Breast epithelium (tissue), 4 donors: ENCODE measurements around the gene LSG1. TPM values are rescaled to one million over a fixed set of nuclear protein-coding genes. Genes with fewer than 3 reads are reported as not detected.

Source experiments
- DNase-seq, 2 donors: peaks; one replicate each; pipeline ENCODE4 v3.0.0-alpha.2; 2019; ENCODE audit warnings: low spot score in 2 of 2
- H3K27ac ChIP-seq, 2 donors: fragments of 200-600 bp; sonication (generic) in 1 of 2; one replicate each; pipeline ENCODE4 v1.5.1; 2016 to 2019; ENCODE audit warnings: mild to moderate bottlenecking in 1 of 2
- H3K27me3 ChIP-seq, 2 donors: fragments of 200-600 bp; sonication (generic) in 1 of 2; one replicate each; pipeline versions ENCODE4 v1.5.1 to v1.6.0; 2017 to 2019; ENCODE audit warnings: control low read depth in 1 of 2, mild to moderate bottlenecking in 1 of 2
- H3K36me3 ChIP-seq: fragments of 200-600 bp; one replicate; pipeline ENCODE4 v1.5.1; 2019
- H3K4me1 ChIP-seq, 2 donors: fragments of 200-600 bp; sonication (generic); one replicate each; pipeline ENCODE4 v1.5.1; 2016 to 2019; ENCODE audit warnings: control low read depth in 1 of 2
- H3K4me3 ChIP-seq, 3 donors: fragments of 200-600 bp; sonication (generic); 1 replicate in 2 of 3; 2 replicates in 1 of 3; pipeline ENCODE4 v1.5.1; 2016 to 2019; ENCODE audit warnings: mild to moderate bottlenecking in 3 of 3, moderate library complexity in 2 of 3
- H3K9me3 ChIP-seq, 2 donors: fragments of 200-600 bp; sonication (generic) in 1 of 2; one replicate each; pipeline ENCODE4 v1.5.1; 2016 to 2019; ENCODE audit warnings: control low read depth in 1 of 2
- POLR2A ChIP-seq: fragments of 450-650 bp; IDR thresholded peaks from one replicate; pipeline ENCODE4 v1.6.1; 2016; ENCODE audit warnings: antibody characterized with exemption, mild to moderate bottlenecking, moderate library complexity
- POLR2AphosphoS5 ChIP-seq, 3 donors: sonication (generic); formaldehyde crosslinking; IDR thresholded peaks; one replicate each; pipeline ENCODE4 v1.6.1; 2017; ENCODE audit warnings: antibody characterized with exemption in 3 of 3
- intact Hi-C: fragments of 100-400 bp; cut with DNase I; formaldehyde crosslinking; loops from one replicate; pipeline ENCODE4 v1.15.1; 2023; ENCODE audit warnings: low total_unique reads
- total RNA-seq, 3 donors: library from RNA; depleted of rRNA; stranded (reverse); fragments of >200 nt; gene quantifications; one replicate each; pipeline ENCODE4 v1.1.0, GENCODE V29; 2016
- TF ChIP-seq, protein P1 (sequence below), 3 donors: fragments of 450-650 bp; IDR thresholded peaks; one replicate each; pipeline ENCODE4 v1.5.1; 2016 to 2017; ENCODE audit warnings: antibody characterized with exemption in 3 of 3, mild to moderate bottlenecking in 3 of 3, moderate library complexity in 3 of 3

Gene LSG1
- total RNA-seq, 3 donors from 2014 or later: 34.9 to 62.3 (median 57.0) TPM

- Histone ChIP-seq H3K36me3 (no peaks in the 10 kb centered on the region), H3K27ac (peak overlapping the region; percentile 79 to 91), H3K4me1 (peaks cover 0 to 5% of the 10 kb centered on the region in 2 donors), H3K27me3 (no peaks in the 10 kb centered on the region), H3K4me3 (peak overlapping the region; percentile 72 to 91 (median 75)), H3K9me3 (no peaks in the 10 kb centered on the region)
- intact Hi-C loops: loop anchor here (10.0 kb wide), 2 partner anchors 420 to 840 kb away; no protein-coding TSS in a partner anchor
- TF ChIP-seq POLR2AphosphoS5 (IDR thresholded peaks at IDR 0.05) (no peak), POLR2A (no peak)
- TF ChIP-seq, protein P1, sequence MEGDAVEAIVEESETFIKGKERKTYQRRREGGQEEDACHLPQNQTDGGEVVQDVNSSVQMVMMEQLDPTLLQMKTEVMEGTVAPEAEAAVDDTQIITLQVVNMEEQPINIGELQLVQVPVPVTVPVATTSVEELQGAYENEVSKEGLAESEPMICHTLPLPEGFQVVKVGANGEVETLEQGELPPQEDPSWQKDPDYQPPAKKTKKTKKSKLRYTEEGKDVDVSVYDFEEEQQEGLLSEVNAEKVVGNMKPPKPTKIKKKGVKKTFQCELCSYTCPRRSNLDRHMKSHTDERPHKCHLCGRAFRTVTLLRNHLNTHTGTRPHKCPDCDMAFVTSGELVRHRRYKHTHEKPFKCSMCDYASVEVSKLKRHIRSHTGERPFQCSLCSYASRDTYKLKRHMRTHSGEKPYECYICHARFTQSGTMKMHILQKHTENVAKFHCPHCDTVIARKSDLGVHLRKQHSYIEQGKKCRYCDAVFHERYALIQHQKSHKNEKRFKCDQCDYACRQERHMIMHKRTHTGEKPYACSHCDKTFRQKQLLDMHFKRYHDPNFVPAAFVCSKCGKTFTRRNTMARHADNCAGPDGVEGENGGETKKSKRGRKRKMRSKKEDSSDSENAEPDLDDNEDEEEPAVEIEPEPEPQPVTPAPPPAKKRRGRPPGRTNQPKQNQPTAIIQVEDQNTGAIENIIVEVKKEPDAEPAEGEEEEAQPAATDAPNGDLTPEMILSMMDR (IDR thresholded peaks at IDR 0.05): no peak
- DNase-seq: no peak
Measured at GRCh38 chr3:194685065-194685717, 13.2 kb upstream of the LSG1 start.

GRCh38 chr3:194683380-194683779, 11.4 kb upstream of the LSG1 start:
- DNase-seq: no peak
- Histone ChIP-seq H3K27me3 (no peaks in the 10 kb centered on the region), H3K9me3 (no peaks in the 10 kb centered on the region), H3K4me1 (peaks cover 0 to 5% of the 10 kb centered on the region in 2 donors), H3K4me3 (no peak overlapping the region), H3K36me3 (no peaks in the 10 kb centered on the region), H3K27ac (peak overlapping the region; percentile 57 to 62)
- TF ChIP-seq, protein P1 (IDR thresholded peaks at IDR 0.05): no peak
- no peak for TF ChIP-seq POLR2A
- TF ChIP-seq POLR2AphosphoS5 (IDR thresholded peaks at IDR 0.05): no peak
- intact Hi-C loops: loop anchor here (10.0 kb wide), 2 partner anchors 421 to 841 kb away; no protein-coding TSS in a partner anchor

- peak overlapping the region; percentile 57 to 62 for H3K27ac ChIP-seq
- DNase-seq: peak; percentile 75 to 89
Measured at GRCh38 chr3:194682694-194683310, 10.8 kb upstream of the LSG1 start.

GRCh38 chr3:194682189-194682693, 10.2 kb upstream of the LSG1 start:
- H3K27ac ChIP-seq: peak overlapping the region; percentile 57 to 62
- H3K4me3 ChIP-seq: no peak overlapping the region
- intact Hi-C loops: loop anchor here (10.0 kb wide), 2 partner anchors 423 to 843 kb away; no protein-coding TSS in a partner anchor

More at GRCh38 chr3:194682694-194683310, 10.8 kb upstream of the LSG1 start:
- Histone ChIP-seq H3K4me3 (no peak overlapping the region), H3K36me3 (no peaks in the 10 kb centered on the region), H3K9me3 (no peaks in the 10 kb centered on the region), H3K4me1 (peaks cover 0 to 5% of the 10 kb centered on the region in 2 donors), H3K27me3 (no peaks in the 10 kb centered on the region)
- intact Hi-C loops: loop anchor here (10.0 kb wide), 2 partner anchors 422 to 842 kb away; no protein-coding TSS in a partner anchor
- TF ChIP-seq POLR2A: no peak
- TF ChIP-seq POLR2AphosphoS5 (IDR thresholded peaks at IDR 0.05): peak; percentile 30 to 74 (median 55)
- TF ChIP-seq, protein P1 (IDR thresholded peaks at IDR 0.05): peak; percentile 76 to 99 (median 96)

More at GRCh38 chr3:194682189-194682693, 10.2 kb upstream of the LSG1 start:
- DNase-seq: no peak
- Histone ChIP-seq H3K27me3 (no peaks in the 10 kb centered on the region), H3K4me1 (peaks cover 0 to 5% of the 10 kb centered on the region in 2 donors), H3K9me3 (no peaks in the 10 kb centered on the region), H3K36me3 (no peaks in the 10 kb centered on the region)
- TF ChIP-seq POLR2A (no peak), POLR2AphosphoS5 (IDR thresholded peaks at IDR 0.05) (no peak)
- TF ChIP-seq, protein P1 (IDR thresholded peaks at IDR 0.05): no peak
